AG04450 (cell line): ENCODE data around the gene LIN37. TPM values are rescaled to one million over a fixed set of nuclear protein-coding genes. Genes with fewer than 3 reads are reported as not detected.
A peak's percentile ranks its signal among the peaks of the same experiment; 100 is the strongest.

Source experiments
- CTCF ChIA-PET: fragments of 300-600, 350-600 bp; formaldehyde crosslinking; extraction: SDS; loops from one replicate; lab custom pipeline; 2022; ENCODE audit warnings: antibody characterized with exemption, inconsistent platforms; lab: Charles Lee
- POLR2A ChIA-PET: fragments of 350-600 bp; formaldehyde crosslinking; extraction: SDS; loops from one replicate; lab custom pipeline; 2021; ENCODE audit warnings: antibody characterized with exemption, inconsistent platforms; lab: Yijun Ruan, JAX
- DNase-seq: peaks from one replicate; pipeline ENCODE4 v3.0.0-alpha.2; 2011; ENCODE audit warnings: low read depth, low spot score
- H3K27ac ChIP-seq: one replicate; pipeline ENCODE4 v1.5.1; 2012; ENCODE audit warnings: low read depth, low read length, control low read depth
- H3K27me3 ChIP-seq: one replicate; pipeline ENCODE4 v1.6.0; 2012; ENCODE audit warnings: low read length; ENCODE audit not compliant: control insufficient read depth, insufficient read depth
- H3K4me3 ChIP-seq: 2 replicates; pipeline ENCODE4 v1.5.1; 2011; ENCODE audit warnings: mild to moderate bottlenecking, low read depth, low read length, control low read depth
- H3K9me3 ChIP-seq: 2 replicates; pipeline ENCODE4 v1.5.1; 2012; ENCODE audit warnings: low read length; ENCODE audit not compliant: control insufficient read depth, insufficient read depth
- CTCF ChIP-seq: IDR thresholded peaks from 2 replicates; pipeline ENCODE4 v1.5.1; 2011; ENCODE audit warnings: low read depth, low read length, control low read depth, inconsistent platforms
- polyA minus RNA-seq: library from RNA; depleted of rRNA, polyadenylated mRNA; stranded (reverse); fragments of >200 nt; gene quantifications from 2 replicates; pipeline ENCODE4 v1.2.3, GENCODE V29; 2011; rRNA and poly(A)+ RNA removed
- polyA plus RNA-seq: library from polyadenylated mRNA; depleted of rRNA; stranded (reverse); fragments of >200 nt; gene quantifications from 2 replicates; pipeline ENCODE4 v1.2.3, GENCODE V29; 2011; rRNA removed

LIN37 gene
- polyA plus RNA-seq (5.5 and 7.6 TPM in 2 replicates), polyA minus RNA-seq (14.8 and 14.9 TPM in 2 replicates)

- Histone ChIP-seq H3K27me3 (no peaks in the 10 kb centered on the region), H3K4me3 (peak within 1 kb of the TSS; percentile 100), H3K27ac (peak within 1 kb of the TSS; percentile 52), H3K9me3 (no peaks in the 10 kb centered on the region)
- no peak for TF ChIP-seq CTCF
- peak; percentile 99 for DNase-seq
- ChIA-PET CTCF (interaction anchor here (0.6 to 1.3 kb wide), 5 partner anchors 9 to 198 kb away, joined by 3 to 9 read pairs (median 3); no protein-coding TSS in a partner anchor), POLR2A (interaction anchor here (0.6 to 1.4 kb wide), 5 partner anchors 8 to 102 kb away, joined by 3 to 20 read pairs (median 3); partner anchors contain the start of gene HSPB6)
Observed at GRCh38 chr19:35748106-35749020, at the start of gene LIN37. Gene LIN37, plus strand, starts transcription at chr19:35748576. Its CDS starts 149 bp downstream, at chr19:35748725.

GRCh38 chr19:35702223-35703012 lies 46.0 kb upstream of the LIN37 start:
- ChIA-PET POLR2A (interaction anchor here (0.6 to 1.2 kb wide), 5 partner anchors 35 to 536 kb away, joined by 3 to 6 read pairs (median 4); partner anchors contain the start of genes COX6B1 and HAUS5), CTCF (interaction anchor here (0.6 to 3.3 kb wide), 4 partner anchors 8 to 232 kb away, joined by 3 to 23 read pairs (median 4); no protein-coding TSS in a partner anchor)
- peak overlapping the region; percentile 66 for H3K4me3 ChIP-seq
- no peak for TF ChIP-seq CTCF
- DNase-seq = peak; percentile 94
- peaks cover 4% of the 10 kb centered on the region; the same call in 1 of the 2 replicates for H3K9me3 ChIP-seq
- H3K27me3 ChIP-seq = no peaks in the 10 kb centered on the region
- H3K27ac ChIP-seq = no peak overlapping the region

GRCh38 chr19:35703343-35703742 lies 45.0 kb upstream of the LIN37 start:
- POLR2A ChIA-PET = no interaction called here
- no peak overlapping the region for H3K27ac ChIP-seq

GRCh38 chr19:35704218-35704617 lies 44.2 kb upstream of the LIN37 start, which contains the start of gene ZBTB32:
Gene ZBTB32, plus strand, starts transcription at chr19:35704558. Its CDS starts 10,069 bp downstream, at chr19:35714627.
- Histone ChIP-seq H3K4me3 (no peak within 1 kb of the TSS), H3K27ac (no peak within 1 kb of the TSS), H3K9me3 (peaks cover 4% of the 10 kb centered on the region; the same call in 1 of the 2 replicates), H3K27me3 (no peaks in the 10 kb centered on the region)
- no peak for DNase-seq
- POLR2A ChIA-PET = no interaction called here
- no peak for TF ChIP-seq CTCF
- CTCF ChIA-PET = interaction anchor here (3.3 kb wide), 1 partner anchor 12 kb away, joined by 23 read pairs; no protein-coding TSS in a partner anchor

More at GRCh38 chr19:35703343-35703742, 45.0 kb upstream of the LIN37 start:
- DNase-seq = no peak
- Histone ChIP-seq H3K9me3 (peaks cover 4% of the 10 kb centered on the region; the same call in 1 of the 2 replicates), H3K27me3 (no peaks in the 10 kb centered on the region), H3K4me3 (no peak overlapping the region)
- CTCF ChIA-PET = interaction anchor here (0.8 to 3.3 kb wide), 2 partner anchors 9 to 11 kb away, joined by 4 to 23 read pairs; no protein-coding TSS in a partner anchor
- no peak for TF ChIP-seq CTCF
